Stimulated activated CD8-positive, alpha-beta memory T cell treated with anti-CD3 and anti-CD28 coated beads, Interleukin-15, amount 100 ng/mL, for 48 hours (primary cell): ENCODE results near the gene HEXD.
"Not testable (repeated sequence)": the region's sequence is repeated elsewhere in the genome, so short reads cannot be mapped to it uniquely, and the experiment has no call there.

Experiments used
- DNase-seq, 2 donors: peaks; one replicate each; pipeline ENCODE4 v3.0.0-alpha.2; 2020; ENCODE audit warnings: low read depth in 2 of 2

Gene HEXD

DNA sequence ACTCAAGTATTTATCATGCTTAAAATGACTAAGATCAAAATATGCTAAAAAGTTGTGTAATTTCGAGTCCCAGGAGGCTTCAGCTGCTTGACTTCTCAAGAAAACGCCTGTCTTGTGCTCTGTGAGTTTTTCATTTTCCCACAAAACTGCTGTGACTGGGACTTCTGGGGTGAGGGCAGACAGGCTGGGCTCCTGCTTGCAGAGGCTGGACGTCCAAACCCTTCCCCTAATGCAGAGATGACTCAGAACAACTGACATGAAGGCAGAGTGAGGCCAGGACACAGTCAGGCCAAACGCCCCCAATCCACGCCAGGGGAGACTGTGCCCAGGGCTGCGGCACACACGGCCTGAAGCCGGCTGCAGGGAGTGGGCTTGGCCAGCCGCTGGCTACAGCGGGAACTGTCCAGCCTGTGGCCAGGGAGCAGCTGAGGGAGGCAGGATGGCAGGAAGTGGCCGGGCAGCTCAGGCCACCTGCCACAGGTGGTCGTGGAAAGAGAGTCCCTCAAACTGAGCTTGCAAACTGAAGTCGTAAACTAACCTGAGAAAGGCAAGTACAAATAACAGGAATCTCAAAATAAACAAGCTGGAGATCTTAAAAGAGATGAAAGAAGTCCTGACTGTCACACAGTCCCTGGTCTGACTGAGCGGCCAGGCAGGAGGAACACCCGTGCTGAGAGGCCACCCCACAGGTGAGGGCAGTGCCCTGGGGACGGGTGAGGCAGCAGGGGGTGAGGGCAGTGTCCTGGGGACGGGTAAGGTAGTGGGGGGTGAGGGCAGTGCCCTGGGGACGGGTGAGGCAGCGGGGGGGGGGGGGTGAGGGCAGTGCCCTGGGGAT is 21.3 kb upstream of the HEXD start:
- no peak for DNase-seq

DNA sequence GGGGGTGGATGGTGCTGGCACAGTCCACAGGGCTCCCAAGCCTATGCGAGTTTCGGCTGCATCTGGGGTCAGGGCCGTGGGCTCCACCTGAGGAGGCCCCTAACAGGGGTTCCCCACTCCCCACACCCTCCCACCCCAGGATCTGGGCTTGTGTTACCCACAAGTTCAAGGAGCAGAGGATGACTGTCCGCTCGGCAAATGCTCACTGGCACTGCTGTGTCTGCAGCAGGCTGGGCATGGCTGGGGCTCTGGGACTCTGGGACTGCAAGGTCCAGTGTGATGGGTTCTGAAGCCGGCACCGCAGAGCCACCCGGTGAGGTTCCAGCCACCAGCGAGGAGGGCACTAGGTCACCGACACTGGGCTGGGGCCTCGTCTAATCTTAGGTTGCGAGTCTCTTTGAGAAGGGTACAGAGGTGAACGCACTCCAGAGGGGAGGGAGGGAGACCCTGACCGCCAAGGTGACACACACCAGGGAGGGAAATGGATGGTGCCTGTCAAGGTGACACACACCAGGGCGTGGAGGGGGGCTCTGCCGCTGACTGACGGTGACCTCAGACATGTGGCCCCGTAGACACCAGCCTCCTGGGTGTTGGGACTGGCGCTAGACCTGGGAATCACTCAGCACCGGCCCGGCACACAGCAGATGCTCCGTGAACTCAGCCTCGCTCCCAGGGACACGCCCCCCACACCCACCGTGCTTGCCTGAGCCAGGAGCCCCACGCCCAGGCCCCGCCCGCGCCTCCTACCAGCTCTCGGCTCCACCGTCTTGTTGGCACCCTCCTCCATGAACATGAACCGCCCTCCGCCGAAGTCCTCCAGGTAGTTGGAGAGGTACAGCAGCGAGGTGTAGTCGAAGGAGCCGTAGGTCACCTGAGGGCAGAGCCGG is 20.5 kb upstream of the HEXD start:
- DNase-seq = no peak

DNA sequence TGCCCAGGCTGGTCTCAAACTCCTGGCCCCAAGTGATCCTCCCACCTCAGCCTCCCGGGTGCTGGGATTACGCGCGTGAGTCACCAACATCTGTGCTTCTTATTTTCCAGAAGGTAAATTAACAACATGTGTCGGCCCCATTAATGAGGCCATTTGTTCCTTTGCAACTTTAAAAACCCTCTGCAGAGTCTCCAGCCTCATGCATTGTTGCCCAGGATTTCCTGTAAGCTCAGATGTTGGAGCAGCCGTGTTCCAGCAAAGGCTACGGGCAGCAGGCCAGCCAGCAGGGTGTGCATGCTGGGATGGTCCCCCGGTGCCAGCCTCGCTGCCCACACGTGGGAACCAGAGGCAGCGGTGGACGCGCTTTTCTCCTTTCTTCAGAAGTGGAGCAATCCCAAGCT is 19.1 kb upstream of the HEXD start:
- DNase-seq = no peak

DNA sequence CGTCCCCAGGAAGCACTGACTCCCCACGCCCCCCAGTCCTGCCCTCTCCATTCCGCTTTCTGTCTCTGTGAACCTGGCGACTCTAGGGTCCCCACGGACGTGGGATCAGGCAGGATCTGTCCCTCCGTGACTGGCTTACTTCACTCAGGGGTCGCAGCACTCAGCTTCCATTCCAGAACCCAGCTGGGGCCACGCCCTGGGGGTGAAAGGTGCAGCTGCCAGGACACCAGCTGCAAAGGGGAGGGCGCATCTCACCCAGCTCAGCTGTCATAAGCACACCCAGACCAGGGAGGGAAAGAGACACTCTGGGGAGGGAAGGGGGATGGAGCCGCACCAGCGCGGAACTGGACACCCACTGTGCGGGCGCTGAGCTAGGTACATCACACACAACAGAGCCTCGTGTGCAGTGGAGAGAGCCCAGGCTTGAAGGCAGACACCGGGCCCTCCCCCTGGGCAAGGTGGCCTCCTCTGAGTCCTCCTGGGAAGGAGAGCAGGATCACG is 18.5 kb upstream of the HEXD start:
- no peak for DNase-seq

DNA sequence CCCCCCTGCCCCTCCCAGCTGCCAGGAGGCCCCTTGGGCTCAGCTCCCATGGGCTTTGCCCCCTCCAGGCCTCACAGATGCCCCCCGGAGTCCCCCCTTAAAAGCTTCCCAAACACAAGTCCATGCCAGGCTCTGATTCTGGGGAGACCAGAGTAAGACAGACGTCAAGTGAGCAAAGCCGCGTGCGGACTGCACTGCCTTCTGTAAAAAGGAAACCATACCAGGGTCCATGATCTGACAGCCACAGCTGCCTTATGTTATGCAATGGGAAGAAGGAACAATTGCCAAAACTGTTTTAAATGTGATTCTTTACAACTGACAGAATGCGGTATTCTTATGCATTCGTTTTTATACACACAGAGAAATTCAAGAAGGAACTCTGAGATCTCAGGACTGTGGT is 17.9 kb upstream of the HEXD start:
- no peak for DNase-seq

DNA sequence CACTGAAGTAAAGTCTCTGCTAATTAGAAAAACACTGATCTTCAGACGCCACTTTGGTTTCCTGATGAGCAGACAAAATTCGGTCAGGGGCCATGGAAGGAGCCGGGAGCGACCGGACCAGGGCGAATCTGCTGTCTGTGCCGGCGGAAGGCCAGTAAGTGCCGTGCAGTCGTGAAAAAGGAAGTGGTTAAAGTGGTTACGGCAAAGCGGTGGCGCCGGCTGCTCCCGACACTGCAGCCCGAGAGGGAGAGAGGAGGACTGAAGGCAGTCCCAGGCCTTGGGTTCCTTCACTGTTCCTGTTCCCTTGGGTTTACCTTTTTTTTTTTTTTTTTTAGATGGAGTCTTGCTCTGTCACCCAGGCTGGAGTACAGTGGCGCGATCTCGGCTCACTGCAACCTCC is 17.3 kb upstream of the HEXD start:
- peak; percentile 21 to 41 for DNase-seq

DNA sequence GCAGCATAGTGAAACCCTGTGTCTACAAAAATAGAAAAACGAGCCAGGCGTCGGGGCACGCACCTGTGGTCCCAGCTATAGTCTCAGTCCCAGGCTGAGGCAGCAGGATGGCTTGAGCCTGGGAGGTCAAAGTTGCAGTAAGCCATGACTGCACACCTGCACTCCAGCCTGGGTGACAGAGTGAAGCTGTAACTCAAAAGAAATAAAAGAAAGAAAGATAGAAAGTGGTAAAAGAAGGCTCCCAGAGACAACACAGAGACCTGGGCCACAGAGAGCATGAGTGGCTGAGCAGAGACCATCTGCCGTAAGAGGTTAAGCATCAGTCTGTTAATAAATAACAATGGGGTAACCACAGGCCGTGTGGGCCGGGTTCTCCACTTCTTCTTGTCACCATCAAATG is 15.3 kb upstream of the HEXD start:
- no peak for DNase-seq

DNA sequence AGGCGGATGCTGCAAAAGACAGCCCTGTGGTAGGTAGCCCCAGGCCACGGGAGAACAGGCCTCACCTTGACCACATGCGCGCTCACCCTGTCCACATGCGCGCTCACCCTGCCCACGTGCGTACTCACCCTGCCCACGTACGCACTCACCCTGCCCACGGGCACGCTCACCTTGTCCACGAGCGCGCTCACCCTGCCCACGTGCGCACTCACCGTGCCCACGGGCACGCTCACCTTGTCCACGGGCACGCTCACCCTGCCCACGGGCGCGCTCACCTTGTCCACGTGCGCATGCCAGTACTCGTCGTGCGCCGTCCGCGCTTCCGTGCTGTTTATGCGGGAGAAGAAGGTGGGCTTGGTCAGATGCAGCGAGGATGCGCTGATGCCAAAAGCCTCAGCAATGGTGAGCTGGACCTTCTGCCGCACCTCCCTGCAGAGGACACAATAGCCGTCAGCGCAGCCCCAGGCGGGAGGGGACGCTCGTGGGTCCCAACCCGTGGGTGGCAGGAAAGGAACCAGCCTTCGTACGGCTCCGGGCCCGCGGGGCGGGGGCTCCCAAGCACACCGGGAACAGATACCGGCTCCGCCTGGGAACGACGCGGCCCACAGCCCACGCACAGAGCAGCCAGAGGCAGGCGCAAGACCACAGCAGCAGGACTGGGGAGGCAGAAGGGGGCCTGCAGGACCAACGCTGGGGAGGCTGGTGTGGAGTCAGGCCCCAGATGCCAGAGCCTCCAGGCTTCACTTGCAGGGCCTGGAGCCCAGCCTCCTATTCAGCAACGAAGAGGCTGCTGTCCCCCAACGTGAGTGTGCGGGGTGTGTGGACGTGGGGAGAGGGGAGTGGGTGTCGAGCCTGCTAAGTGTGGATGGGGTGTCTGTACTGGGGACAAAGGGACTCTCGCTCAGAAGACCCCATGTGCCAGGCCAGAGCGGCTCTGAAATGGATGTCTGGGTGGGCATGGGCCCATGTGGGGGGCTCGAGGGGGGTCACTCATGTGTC is 14.2 kb upstream of the HEXD start:
- no peak for DNase-seq

DNA sequence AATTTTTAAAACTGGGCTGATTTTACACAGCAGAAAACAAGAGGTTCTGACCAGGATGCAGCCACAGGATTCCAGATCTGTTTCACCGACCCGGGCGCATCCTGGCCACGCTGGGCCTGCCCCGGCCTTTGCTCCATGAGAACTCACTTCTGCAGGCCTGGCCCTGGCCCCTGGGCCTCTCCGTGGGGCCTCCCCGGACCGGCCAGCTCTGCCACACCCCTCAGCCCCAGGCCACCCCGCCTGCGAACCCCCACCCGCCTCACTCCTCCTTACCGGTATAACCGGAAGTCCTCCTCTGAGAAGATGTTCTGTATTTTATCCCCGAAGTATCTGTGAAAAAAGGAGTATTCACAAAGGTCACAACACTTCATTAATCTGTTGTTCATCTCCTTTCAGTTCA is 13.1 kb upstream of the HEXD start:
- DNase-seq = no peak

DNA sequence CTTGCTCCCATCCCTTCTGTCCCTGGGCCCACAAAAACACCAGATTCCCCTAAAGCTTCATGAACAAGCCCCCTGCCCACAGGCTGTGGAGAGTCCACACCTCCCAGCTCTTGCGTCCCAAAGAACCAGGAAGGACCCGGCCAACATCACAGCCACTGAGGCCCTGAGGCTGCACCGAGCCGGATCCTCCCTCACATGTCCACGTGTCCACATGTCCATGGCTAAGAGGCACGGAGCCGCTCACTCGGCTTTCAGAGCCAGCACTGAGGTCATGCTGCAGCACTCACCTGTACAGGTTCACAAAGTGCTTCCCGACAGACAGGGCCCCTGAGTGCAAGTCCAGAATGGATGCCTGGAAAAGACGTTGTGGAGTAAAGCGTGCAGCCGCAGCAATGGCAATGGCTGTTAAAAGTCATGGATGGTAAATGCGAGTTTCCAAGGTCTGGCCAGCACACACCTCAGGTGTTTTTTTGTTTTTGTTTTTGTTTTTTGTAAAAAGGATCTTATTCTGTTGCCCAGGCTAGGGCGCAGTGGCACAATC is 11.9 kb upstream of the HEXD start:
- DNase-seq = no peak

DNA sequence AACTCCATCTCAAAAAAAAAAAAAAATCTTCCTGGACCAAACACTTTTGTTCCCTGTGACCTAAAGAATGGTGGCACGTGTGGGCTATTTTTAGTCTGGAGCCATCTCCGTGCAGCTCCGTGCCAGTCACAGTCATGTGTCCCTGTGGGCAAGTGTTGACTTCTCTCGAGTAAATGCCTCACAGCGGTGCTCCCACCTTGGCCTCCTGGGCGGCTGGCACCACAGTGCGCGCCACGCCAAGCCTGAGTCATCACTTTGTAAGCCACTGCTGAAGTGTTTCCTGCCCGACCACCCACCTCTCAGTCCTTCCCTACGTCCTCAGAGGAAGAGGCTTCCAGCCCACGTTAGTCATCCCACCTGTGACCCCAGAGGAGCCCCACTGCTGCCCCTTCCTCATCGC is 10.9 kb upstream of the HEXD start:
- DNase-seq = no peak

DNA sequence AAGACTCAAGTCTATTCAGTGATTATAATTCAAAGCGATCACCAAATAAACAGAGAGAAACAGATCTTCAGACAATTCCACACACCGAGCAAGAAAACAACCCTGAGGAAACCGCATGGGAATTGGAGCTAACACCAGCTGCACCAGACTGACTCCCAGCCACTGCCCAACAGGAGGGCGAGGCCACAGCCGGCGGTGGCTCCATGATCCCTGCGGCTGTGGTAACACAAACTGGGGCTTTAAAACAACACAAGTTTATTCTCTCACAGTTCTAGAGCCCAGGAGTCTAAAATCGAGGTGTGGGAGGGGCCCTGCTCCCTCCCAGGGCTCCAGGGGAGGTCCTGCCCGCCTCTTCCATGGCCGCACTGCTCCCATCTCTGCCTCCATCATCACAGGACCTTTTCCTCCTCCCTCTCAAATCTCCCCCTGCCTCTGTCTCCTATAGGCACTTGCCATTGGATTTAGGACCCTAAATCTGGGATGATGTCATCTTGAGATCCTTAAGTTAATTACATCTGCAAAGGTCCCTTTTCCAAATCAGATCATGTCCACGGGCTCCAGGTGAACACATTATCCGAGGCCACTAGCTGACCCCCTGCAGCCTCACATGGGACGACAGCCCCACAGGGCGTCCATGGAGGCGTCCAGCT is 9.7 kb upstream of the HEXD start:
- no peak for DNase-seq

DNA sequence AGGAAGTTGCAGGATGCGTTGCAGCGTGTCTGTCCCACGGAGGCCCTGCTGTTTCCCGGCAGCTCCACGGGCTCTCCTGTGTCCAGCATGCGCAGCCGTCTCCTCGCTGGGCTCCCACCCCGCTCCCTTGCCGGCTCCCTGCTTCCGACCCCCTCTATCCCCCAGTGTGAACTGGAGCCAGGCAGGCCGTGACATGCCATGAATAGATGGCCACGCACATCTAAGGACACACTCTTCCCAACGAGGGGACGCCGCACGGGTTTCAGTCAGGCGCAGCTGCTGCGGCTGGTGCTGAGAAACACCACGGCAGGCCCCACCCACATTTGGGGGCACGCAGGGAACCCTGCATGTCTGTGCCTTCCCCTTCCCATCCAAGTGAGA is 9.2 kb upstream of the HEXD start:
- DNase-seq = no peak

DNA sequence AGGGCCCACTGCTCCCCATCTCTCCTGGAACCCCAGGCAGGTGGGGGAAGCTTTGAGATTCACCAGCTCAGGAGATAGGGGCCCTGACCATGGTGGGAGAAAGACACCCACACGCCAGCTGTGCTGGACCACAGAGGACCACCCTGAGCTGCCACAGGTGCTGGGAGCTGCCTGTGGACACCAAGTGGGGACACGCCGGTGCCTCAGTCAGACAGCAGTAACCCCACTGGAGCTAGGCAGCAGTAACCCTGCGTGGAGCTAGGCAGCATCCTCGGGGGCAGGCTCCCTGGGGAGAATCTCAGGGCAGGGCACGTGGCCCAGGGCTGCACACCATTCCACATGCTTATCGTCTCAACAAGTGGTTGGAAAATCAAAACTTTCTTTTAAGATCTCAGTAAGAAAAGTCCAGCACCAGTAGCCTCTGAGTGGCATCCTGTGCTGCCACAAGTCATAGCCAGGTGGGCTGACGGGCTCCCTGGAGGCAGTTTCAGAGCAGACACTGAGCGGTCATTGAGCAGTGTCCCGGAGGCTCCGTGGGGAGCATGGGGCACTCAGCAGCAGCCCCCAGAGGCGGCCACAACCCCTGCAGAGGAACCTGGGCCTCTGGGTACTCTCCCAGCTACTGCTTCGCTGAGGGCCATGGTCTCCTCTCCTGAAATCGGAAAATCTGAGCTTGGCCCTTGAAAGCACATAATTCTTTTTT is 8.0 kb upstream of the HEXD start:
- DNase-seq = no peak

DNA sequence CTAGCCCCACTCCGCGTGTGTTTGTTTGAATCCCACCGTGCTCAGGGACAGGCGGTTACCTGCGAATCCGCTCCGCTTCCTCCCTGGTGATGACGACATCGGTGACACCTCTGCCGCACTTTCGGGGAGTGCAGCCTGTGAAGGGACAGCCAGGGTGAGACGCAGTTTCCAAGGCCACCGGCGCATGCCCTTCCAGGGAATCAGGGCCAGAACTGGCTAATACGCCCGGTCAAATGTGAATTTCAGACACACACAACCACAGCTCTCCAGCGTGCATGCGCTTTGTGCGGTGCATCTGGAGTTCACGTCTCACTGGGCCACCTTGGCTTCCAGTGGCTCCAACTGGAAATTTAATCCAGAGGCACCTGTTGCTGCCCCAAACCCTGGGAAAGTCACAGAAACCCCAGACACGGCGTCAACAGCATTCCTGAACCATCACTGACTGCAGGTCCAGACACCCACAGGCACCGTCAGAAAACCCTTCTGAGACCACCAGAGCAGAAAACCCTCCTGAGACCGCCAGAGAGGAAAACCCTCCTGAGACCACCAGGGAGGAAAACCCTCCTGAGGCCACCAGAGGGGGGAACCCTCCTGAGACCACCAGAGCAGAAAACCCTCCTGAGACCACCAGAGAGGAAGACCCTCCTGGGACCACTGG is 6.6 kb upstream of the HEXD start:
- no peak for DNase-seq

DNA sequence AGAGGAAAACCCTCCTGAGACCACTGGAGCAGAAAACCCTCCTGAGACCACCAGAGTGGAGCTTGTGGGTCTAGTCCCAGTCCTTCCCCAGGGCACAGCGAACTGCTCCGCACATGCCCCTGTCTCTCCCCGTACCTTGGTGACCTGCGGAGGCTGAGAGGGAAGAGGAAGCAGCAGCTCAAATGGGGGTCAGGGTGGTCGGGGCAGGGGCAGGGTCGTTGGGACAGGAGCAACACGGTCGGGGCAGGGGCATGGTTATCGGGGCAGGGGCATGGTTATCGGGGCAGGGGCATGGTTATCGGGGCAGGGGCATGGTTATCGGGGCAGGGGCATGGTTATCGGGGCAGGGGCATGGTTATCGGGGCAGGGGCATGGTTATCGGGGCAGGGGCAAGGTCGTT is 6.1 kb upstream of the HEXD start:
- DNase-seq = not testable (repeated sequence)

DNA sequence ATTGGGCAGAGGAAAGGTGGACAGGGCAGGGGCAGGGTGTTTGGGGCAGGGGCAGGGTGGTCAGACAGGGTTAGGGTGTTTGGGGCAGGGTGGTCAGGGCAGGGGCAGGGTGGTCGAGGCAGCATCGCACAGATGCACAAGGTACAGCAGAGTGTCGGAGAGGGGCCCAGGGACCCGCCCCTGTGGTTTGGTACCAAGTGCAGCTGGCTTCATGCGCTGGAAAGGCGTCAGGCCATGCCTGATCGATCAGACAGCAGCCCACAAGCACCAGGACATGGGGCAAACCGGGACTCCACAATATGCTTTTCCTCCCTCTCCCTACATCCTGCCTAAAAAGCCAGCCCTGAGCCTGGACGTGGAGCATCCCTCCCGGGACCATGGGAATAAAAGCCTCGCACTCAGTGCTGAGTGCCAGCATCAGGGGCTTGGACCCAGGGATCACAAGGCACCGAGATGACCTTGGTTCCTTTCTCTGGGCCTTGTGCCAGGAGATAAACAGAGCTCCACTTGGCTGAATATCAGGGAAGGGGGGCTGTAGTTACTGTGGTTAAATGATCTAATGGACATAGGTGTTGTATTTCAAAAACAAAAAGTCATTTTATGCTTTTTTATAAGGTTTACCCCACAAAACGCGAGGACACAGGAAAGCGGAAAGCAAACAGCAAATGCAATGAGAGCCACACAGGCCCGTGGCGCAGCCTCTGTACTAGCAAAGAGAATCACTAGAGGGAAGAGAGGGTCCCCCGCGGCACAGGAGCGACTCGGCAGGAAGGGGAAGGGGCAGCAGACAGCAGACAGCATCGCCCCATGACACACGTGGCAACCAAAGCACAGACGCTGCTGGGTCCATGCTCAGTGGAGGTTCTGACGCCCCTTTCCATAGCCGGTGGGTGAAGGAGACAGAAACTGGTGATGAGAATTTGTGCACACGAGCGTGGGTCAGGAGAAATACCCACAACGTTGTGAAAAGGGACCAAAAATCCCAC is 5.3 kb upstream of the HEXD start:
- DNase-seq = no peak

DNA sequence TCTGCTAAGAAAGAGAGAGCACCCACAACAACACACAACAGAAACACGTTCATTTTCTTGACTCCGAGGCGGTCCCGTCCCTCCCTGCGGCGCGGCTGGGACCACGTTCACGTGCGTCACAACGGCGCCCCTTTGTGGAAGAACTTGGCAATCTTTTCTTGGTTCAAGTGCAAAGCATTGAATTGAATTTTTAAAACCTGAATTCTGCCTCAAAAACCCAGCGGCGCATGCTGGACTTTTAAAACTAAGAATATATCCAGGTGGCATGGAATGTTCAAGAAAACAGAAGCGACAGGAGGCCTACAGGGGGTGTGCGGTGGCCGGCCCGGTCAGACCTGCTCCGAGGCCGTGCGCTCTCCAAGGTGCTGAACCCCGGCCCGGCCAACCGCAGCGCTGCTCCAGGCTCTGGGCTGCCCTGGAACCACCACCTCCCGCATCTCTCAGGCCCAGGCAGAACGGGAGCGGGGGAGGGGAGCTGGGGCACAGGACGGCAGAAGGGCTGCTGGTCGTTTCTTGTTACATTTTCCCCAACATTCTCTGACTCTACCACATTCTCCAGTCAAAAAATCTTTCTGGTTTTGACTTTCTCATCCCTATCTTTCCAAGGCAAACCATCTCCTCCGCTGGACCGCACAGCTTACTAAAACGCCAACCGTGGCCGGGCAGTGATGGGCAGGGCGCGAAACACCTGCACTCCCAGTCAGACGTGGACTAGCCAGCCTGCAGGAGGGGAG is 3.4 kb upstream of the HEXD start:
- DNase-seq = peak; percentile 37 to 54
